Endothelial cell of umbilical vein (primary cell): ENCODE data around the gene TOR1AIP1. TPM values are rescaled to one million over a fixed set of nuclear protein-coding genes. Genes with fewer than 3 reads are reported as not detected.

Experiments used
- BruUV-seq: library from RNA; stranded (reverse); fragments of 400-500 nt; replicated peaks from 2 replicates; lab custom pipeline; 2021; lab: Mats Ljungman, UMichigan
- CTCF ChIA-PET: fragments of 300-600, 350-600 bp; sonication (Branson Sonifier 250); formaldehyde crosslinking; loops from one replicate; lab custom pipeline; 2021; ENCODE audit warnings: antibody characterized with exemption, inconsistent platforms; lab: Charles Lee
- POLR2A ChIA-PET: fragments of 300-600, 350-600 bp; sonication (Branson Sonifier 250); formaldehyde crosslinking; loops from one replicate; lab custom pipeline; 2021; ENCODE audit warnings: antibody characterized with exemption, inconsistent platforms; lab: Charles Lee
- DNase-seq: peaks from one replicate; pipeline ENCODE4 v3.0.0-alpha.2; 2011; ENCODE audit warnings: low read depth, low spot score
- FAIRE-seq: peaks from 2 replicates; lab custom pipeline; 2011; peaks lifted over from hg19 to GRCh38; lab: Jason Lieb, UNC
- H2AFZ ChIP-seq: 2 replicates; pipeline ENCODE4 v1.6.0; 2012; ENCODE audit warnings: low read depth, low read length, control low read depth, inconsistent platforms
- H3K27ac ChIP-seq: 2 replicates; pipeline ENCODE4 v1.5.1; 2011; ENCODE audit warnings: low read depth, mild to moderate bottlenecking, control low read depth, low read length, moderate library complexity; ENCODE audit not compliant: insufficient read depth
- H3K27me3 ChIP-seq, 2 experiments: 2 replicates each; pipeline versions ENCODE4 v1.6.0 to v1.6.1; 2011; ENCODE audit warnings: low read length in 2 of 2, mixed read lengths in 1 of 2; ENCODE audit not compliant: control insufficient read depth in 2 of 2, insufficient read depth in 2 of 2
- H3K36me3 ChIP-seq, 2 experiments: 2 replicates in 1 of 2; 3 replicates in 1 of 2; pipeline ENCODE4 v1.5.1; 2011; ENCODE audit warnings: low read length in 2 of 2, mild to moderate bottlenecking in 1 of 2, moderate library complexity in 1 of 2; ENCODE audit not compliant: control insufficient read depth in 2 of 2, insufficient read depth in 2 of 2; ENCODE audit errors: extremely low read depth in 1 of 2
- H3K4me1 ChIP-seq: 3 replicates; pipeline ENCODE4 v1.5.1; 2011; ENCODE audit warnings: mild to moderate bottlenecking, low read length; ENCODE audit not compliant: control insufficient read depth, insufficient read depth; ENCODE audit errors: extremely low read depth
- H3K4me2 ChIP-seq: 2 replicates; pipeline ENCODE4 v1.6.1; 2011; ENCODE audit warnings: low read length, control low read depth, mixed read lengths; ENCODE audit not compliant: insufficient read depth
- H3K4me3 ChIP-seq, 3 experiments: fragments of 200-600 bp in 1 of 3; sonication (generic), shearing (Covaris generic) in 1 of 3; replicated peaks in 1 of 3; 2 replicates each; pipeline ENCODE4 v1.5.1; 2011 to 2016; ENCODE audit warnings: control low read depth in 3 of 3, low read length in 3 of 3, mild to moderate bottlenecking in 2 of 3, inconsistent platforms in 1 of 3, low read depth in 1 of 3, moderate library complexity in 1 of 3; ENCODE audit not compliant: insufficient read depth in 1 of 3
- H3K79me2 ChIP-seq: 2 replicates; pipeline ENCODE4 v1.6.0; 2012; ENCODE audit warnings: low read length, inconsistent platforms; ENCODE audit not compliant: control insufficient read depth, insufficient read depth
- H3K9ac ChIP-seq: replicated peaks from 2 replicates; pipeline ENCODE3; 2011; ENCODE audit warnings: low read length, control low read depth; ENCODE audit not compliant: insufficient read depth; ENCODE audit errors: extremely low read depth
- H3K9me1 ChIP-seq: replicated peaks from 3 replicates; pipeline ENCODE4 v1.6.0; 2011; ENCODE audit warnings: mild to moderate bottlenecking, low read length; ENCODE audit not compliant: control insufficient read depth, insufficient read depth; ENCODE audit errors: extremely low read depth
- H3K9me3 ChIP-seq: replicated peaks from 2 replicates; pipeline ENCODE4 v1.5.1; 2012; ENCODE audit warnings: low read length, inconsistent platforms; ENCODE audit not compliant: control insufficient read depth, insufficient read depth
- H4K20me1 ChIP-seq: replicated peaks from 2 replicates; pipeline ENCODE3; 2011; ENCODE audit warnings: mild to moderate bottlenecking, low read length; ENCODE audit not compliant: control insufficient read depth, insufficient read depth; ENCODE audit errors: extremely low read depth
- CTCF ChIP-seq, 2 donors: IDR thresholded peaks; 1 replicate in 1 of 2; 2 replicates in 1 of 2; pipeline ENCODE4 v1.5.1; 2011; ENCODE audit warnings: low read length in 2 of 2, mild to moderate bottlenecking in 2 of 2, moderate library complexity in 2 of 2, control low read depth in 1 of 2, inconsistent platforms in 1 of 2, low read depth in 1 of 2; ENCODE audit not compliant: insufficient read depth in 1 of 2; ENCODE audit errors: extremely low read depth in 1 of 2
- EZH2 ChIP-seq: IDR thresholded peaks from 2 replicates; pipeline ENCODE4 v1.6.1; 2012; ENCODE audit warnings: borderline replicate concordance, low read depth, mild to moderate bottlenecking, moderate library complexity, low read length, inconsistent platforms; ENCODE audit not compliant: severe bottlenecking
- FOS ChIP-seq: IDR thresholded peaks from 2 replicates; pipeline ENCODE4 v1.6.1; 2011; ENCODE audit warnings: mild to moderate bottlenecking, low read length, moderate library complexity, borderline replicate concordance; ENCODE audit not compliant: insufficient read depth
- GATA2 ChIP-seq: IDR thresholded peaks from 2 replicates; pipeline ENCODE4 v1.7.0; 2011; ENCODE audit warnings: low read depth, mild to moderate bottlenecking, moderate library complexity, mixed read lengths, low read length; ENCODE audit not compliant: insufficient read length, insufficient read depth
- JUN ChIP-seq: IDR thresholded peaks from 2 replicates; pipeline ENCODE4 v1.6.1; 2011; ENCODE audit warnings: borderline replicate concordance, low read depth; ENCODE audit not compliant: insufficient read length, insufficient read depth
- MAX ChIP-seq: IDR thresholded peaks from 2 replicates; pipeline ENCODE4 v1.6.1; 2011; ENCODE audit not compliant: insufficient read depth, insufficient read length
- MYC ChIP-seq: IDR thresholded peaks from one replicate; pipeline ENCODE4 v1.6.1; 2011; ENCODE audit warnings: mild to moderate bottlenecking, low read depth, low read length
- POLR2A ChIP-seq: IDR thresholded peaks from 2 replicates; pipeline ENCODE4 v1.6.1; 2012; ENCODE audit warnings: low read depth, mild to moderate bottlenecking, control low read depth, low read length
- POLR2AphosphoS5 ChIP-seq: IDR thresholded peaks from 2 replicates; pipeline ENCODE4 v1.6.1; 2012; ENCODE audit warnings: low read depth, mild to moderate bottlenecking, control low read depth, low read length, moderate library complexity; ENCODE audit not compliant: insufficient read depth
- dilution Hi-C: fragments of 300-500 bp; cut with MboI; formaldehyde crosslinking; loops from one replicate; pipeline ENCODE4 v1.15.0; 2019; ENCODE audit warnings: low sequenced_read_pairs; ENCODE audit not compliant: extremely low pct_ligation_motif_present
- intact Hi-C: fragments of 100-400 bp; cut with micrococcal nuclease; formaldehyde crosslinking; loops from one replicate; pipeline ENCODE4 v1.10.0; 2022
- polyA plus RNA-seq, 4 experiments: library from polyadenylated mRNA; depleted of rRNA in 3 of 4; stranded (reverse) in 3 of 4; unstranded in 1 of 4; fragments of >200 nt; gene quantifications; 2 replicates each; pipeline versions ENCODE4 v1.2.1 to v1.2.3, GENCODE V29; 2011 to 2012; ENCODE audit warnings: missing spikeins in 1 of 4
- total RNA-seq: library from RNA; stranded (reverse); gene quantifications from 2 replicates; pipeline ENCODE4 v1.2.3, GENCODE V29; 2021

Gene TOR1AIP1
- total and polyA plus RNA-seq, 2 donors (not counting 3 experiments of a cell fraction or from before 2014, with no cell fraction given) = 12.0 to 28.8 TPM

- Histone ChIP-seq H2AFZ (peak overlapping the region; percentile 66), H3K9ac (peak overlapping the region; percentile 77), H3K4me3 (peak overlapping the region; percentile 88 to 95 (median 95)), H3K27ac (peak overlapping the region; percentile 55), H3K9me1 (no peaks in the 10 kb centered on the region), H3K4me1 (peaks cover 22% of the 10 kb centered on the region), H3K4me2 (peak overlapping the region; percentile 98), H3K9me3 (no peaks in the 10 kb centered on the region), H3K27me3 (no peaks in the 10 kb centered on the region), H3K36me3 (no peaks in the 10 kb centered on the region), H3K79me2 (peaks cover 40% of the 10 kb centered on the region), H4K20me1 (peaks cover 2% of the 10 kb centered on the region)
- no TSS peak for BruUV-seq
- ChIA-PET POLR2A (no interaction called here), CTCF (interaction anchor here (1.0 to 1.5 kb wide), 3 partner anchors 72 to 213 kb away, joined by 3 to 6 read pairs (median 4); no protein-coding TSS in a partner anchor)
- TF ChIP-seq JUN (no peak), MAX (no peak), POLR2A (no peak), POLR2AphosphoS5 (no peak), GATA2 (no peak), FOS (no peak), EZH2 (no peak), MYC (no peak), CTCF (IDR thresholded peaks at IDR 0.05; ENCODE audit: extremely low read depth in 1 of 2, insufficient read depth in 1 of 2, low read depth in 1 of 2, low read length in 2 of 2) (no peak)
- DNase-seq (peak; percentile 49), FAIRE-seq (peak; percentile 15)
- dilution Hi-C loops = no loop called here
- intact Hi-C loops = no loop called here
These were observed 73.2 kb downstream of the TOR1AIP1 start for GRCh38 chr1:179955287-179955680.
